OCI-LY7 (cell line): ENCODE data around the gene TCF15. TPM values are rescaled to one million over a fixed set of nuclear protein-coding genes. Genes with fewer than 3 reads are reported as not detected.

ENCODE experiments used
- BruUV-seq: library from RNA; stranded (reverse); fragments of 400-500 nt; replicated peaks from 2 replicates; lab custom pipeline; 2021; lab: Mats Ljungman, UMichigan
- CTCF ChIA-PET: fragments of 300-600 bp; sonication (Branson Sonifier 250); formaldehyde crosslinking; loops from one replicate; lab custom pipeline; 2022; ENCODE audit warnings: antibody characterized with exemption; ENCODE audit not compliant: unreplicated experiment; lab: Charles Lee
- POLR2A ChIA-PET: fragments of 300-600 bp; sonication (Branson Sonifier 250); formaldehyde crosslinking; loops from one replicate; lab custom pipeline; 2022; ENCODE audit warnings: antibody characterized with exemption; lab: Charles Lee
- DNase-seq: peaks from one replicate; pipeline ENCODE4 v3.0.0-alpha.2; 2015; ENCODE audit warnings: low spot score
- H2AFZ ChIP-seq: fragments of 200-600 bp; sonication (generic), shearing (Covaris generic); 2 replicates; pipeline ENCODE4 v1.6.1; 2014; ENCODE audit warnings: mild to moderate bottlenecking, antibody characterized with exemption, low read length, moderate library complexity
- H3K27ac ChIP-seq: fragments of 200-600 bp; sonication (generic); 2 replicates; pipeline ENCODE4 v1.5.1; 2014; ENCODE audit warnings: mixed run types, low read depth, mild to moderate bottlenecking, moderate library complexity, low read length, inconsistent platforms; ENCODE audit not compliant: poor library complexity, severe bottlenecking
- H3K36me3 ChIP-seq: fragments of 200-600 bp; sonication (generic); 2 replicates; pipeline ENCODE4 v1.6.1; 2014; ENCODE audit warnings: mild to moderate bottlenecking, antibody characterized with exemption, low read length, moderate library complexity, mixed read lengths; ENCODE audit not compliant: insufficient read depth
- H3K4me1 ChIP-seq: fragments of 200-600 bp; sonication (generic); 2 replicates; pipeline ENCODE4 v1.5.1; 2014; ENCODE audit warnings: mild to moderate bottlenecking, low read length; ENCODE audit not compliant: insufficient read depth, poor library complexity, severe bottlenecking
- H3K4me2 ChIP-seq: fragments of 200-600 bp; sonication (generic); 2 replicates; pipeline ENCODE4 v1.6.1; 2014; ENCODE audit warnings: mild to moderate bottlenecking, low read length
- H3K4me3 ChIP-seq: fragments of 200-600 bp; sonication (generic); 2 replicates; pipeline ENCODE4 v1.5.1; 2014; ENCODE audit warnings: mild to moderate bottlenecking, low read depth, low read length; ENCODE audit not compliant: poor library complexity, severe bottlenecking
- H3K79me2 ChIP-seq: fragments of 200-600 bp; sonication (generic); 2 replicates; pipeline ENCODE4 v1.6.1; 2016; ENCODE audit warnings: low read depth, mild to moderate bottlenecking, low read length, moderate library complexity, mixed read lengths; ENCODE audit not compliant: insufficient read depth
- H3K9me2 ChIP-seq: fragments of 200-600 bp; sonication (generic); 2 replicates; pipeline ENCODE4 v1.6.1; 2016; ENCODE audit warnings: mild to moderate bottlenecking, low read length, mixed read lengths; ENCODE audit not compliant: insufficient read depth
- H3K9me3 ChIP-seq: fragments of 200-600 bp; sonication (generic); 2 replicates; pipeline ENCODE4 v1.6.1; 2014; ENCODE audit warnings: mild to moderate bottlenecking, mixed run types, low read length, mixed read lengths
- H4K20me1 ChIP-seq: fragments of 200-600 bp; sonication (generic); 2 replicates; pipeline ENCODE4 v1.6.1; 2014; ENCODE audit warnings: mild to moderate bottlenecking, antibody characterized with exemption, low read length, moderate library complexity, mixed read lengths; ENCODE audit not compliant: insufficient read depth
- CTCF ChIP-seq: fragments of 200-600 bp; sonication (generic); conservative IDR thresholded peaks from 2 replicates; pipeline ENCODE4 v1.5.1; 2014; ENCODE audit warnings: mild to moderate bottlenecking, antibody characterized with exemption, low read length, moderate library complexity, mixed read lengths
- EZH2phosphoT487 ChIP-seq: fragments of 200-600 bp; sonication (generic); IDR thresholded peaks from 2 replicates; pipeline ENCODE4 v1.6.1; 2018; ENCODE audit warnings: low read depth, borderline replicate concordance, mild to moderate bottlenecking, mixed run types, antibody characterized with exemption, low read length, moderate library complexity, mixed read lengths
- intact Hi-C: fragments of 100-400 bp; cut with micrococcal nuclease; formaldehyde crosslinking; loops from one replicate; pipeline ENCODE4 v1.10.0; 2022; ENCODE audit not compliant: unreplicated experiment
- total RNA-seq, 2 experiments: library from RNA; depleted of rRNA in 1 of 2; stranded (reverse); fragments of >200 nt in 1 of 2; shearing (Covaris generic) in 1 of 2; gene quantifications; 2 replicates each; pipeline ENCODE4 v1.2.3, GENCODE V29; 2014 to 2022

The TCF15 gene
- total RNA-seq, 2 experiments from 2014 or later: not detected

- Histone ChIP-seq H3K4me2 (peak overlapping the region; percentile 95; the same call in 1 of the 2 replicates), H3K4me3 (no peak overlapping the region), H4K20me1 (0 out of 2 replicates have a peak, but pooled peaks cover 4% of the 10 kb centered on the region), H2AFZ (peak overlapping the region; percentile 80; the same call in 1 of the 2 replicates), H3K27ac (no peak overlapping the region), H3K4me1 (peaks cover 15% of the 10 kb centered on the region), H3K79me2 (peaks cover 24% of the 10 kb centered on the region; the same call in 1 of the 2 replicates), H3K36me3 (peaks cover 17% of the 10 kb centered on the region; the same call in 1 of the 2 replicates), H3K9me2 (no peaks in the 10 kb centered on the region), H3K9me3 (no peaks in the 10 kb centered on the region)
- ChIA-PET CTCF (no interaction called here), POLR2A (no interaction called here)
- TF ChIP-seq EZH2phosphoT487 (no peak), CTCF (no peak)
- no peak for DNase-seq
- BruUV-seq: no TSS peak
- intact Hi-C loops: loop anchor here (10.0 kb wide), 1 partner anchor 180 kb away; the partner anchor contains the start of gene FAM110A
Observed at GRCh38 chr20:654417-654750, 44.3 kb upstream of the TCF15 start.

- intact Hi-C loops: loop anchor here (10.0 kb wide), 1 partner anchor 181 kb away; the partner anchor contains the start of gene FAM110A
- Histone ChIP-seq H3K9me3 (no peaks in the 10 kb centered on the region), H3K27ac (no peak overlapping the region), H3K4me3 (peak overlapping the region; percentile 99), H3K9me2 (no peaks in the 10 kb centered on the region), H3K36me3 (peaks cover 21% of the 10 kb centered on the region), H3K4me2 (peak overlapping the region; percentile 95), H3K4me1 (peaks cover 15% of the 10 kb centered on the region), H2AFZ (peak overlapping the region; percentile 80), H3K79me2 (peaks cover 24% of the 10 kb centered on the region; the same call in 1 of the 2 replicates), H4K20me1 (0 out of 2 replicates have a peak, but pooled peaks cover 4% of the 10 kb centered on the region)
- DNase-seq: no peak
- POLR2A ChIA-PET: no interaction called here
- CTCF ChIA-PET: no interaction called here
- no TSS peak for BruUV-seq
- TF ChIP-seq CTCF: no peak
- no peak for TF ChIP-seq EZH2phosphoT487
Observed at GRCh38 chr20:653590-654416, 43.7 kb upstream of the TCF15 start.
